B cell (primary cell): ENCODE data around the gene HMCN1. TPM values are rescaled to one million over a fixed set of nuclear protein-coding genes. Genes with fewer than 3 reads are reported as not detected.

Experiments
- ATAC-seq: fragments of 200-7000 bp; cut with Tn5 transposase; one replicate; pipeline ENCODE4 v1.10.0; 2021; ENCODE audit warnings: low read depth, mild to moderate bottlenecking, moderate number of reproducible peaks, moderate library complexity
- CTCF ChIA-PET: fragments of 350-600 bp; sonication (Branson Sonifier 250); formaldehyde crosslinking; loops from one replicate; lab custom pipeline; 2021; ENCODE audit warnings: antibody characterized with exemption, inconsistent platforms; lab: Charles Lee
- POLR2A ChIA-PET: fragments of 350-600 bp; sonication (Branson Sonifier 250); formaldehyde crosslinking; loops from one replicate; lab custom pipeline; 2021; ENCODE audit warnings: antibody characterized with exemption; lab: Charles Lee
- DNase-seq: peaks from one replicate; pipeline ENCODE4 v3.0.0; 2013
- H2AFZ ChIP-seq: 2 replicates; pipeline ENCODE4 v1.6.1; 2012; ENCODE audit warnings: mild to moderate bottlenecking, low read depth, low read length; ENCODE audit not compliant: insufficient read depth, poor library complexity, severe bottlenecking
- H3K27ac ChIP-seq, 2 donors: 1 replicate in 1 of 2; 2 replicates in 1 of 2; pipeline ENCODE4 v1.5.1; 2012 to 2013; ENCODE audit warnings: low read length in 2 of 2, mild to moderate bottlenecking in 2 of 2, moderate library complexity in 1 of 2
- H3K27me3 ChIP-seq, 4 experiments: fragments of 200-600 bp in 1 of 4; sonication (generic) in 1 of 4; replicated peaks in 1 of 4; 1 replicate in 2 of 4; 2 replicates in 2 of 4; pipeline versions ENCODE4 v1.6.1 to v1.7.0; 2013 to 2016; ENCODE audit warnings: low read length in 3 of 4, mild to moderate bottlenecking in 2 of 4, mixed read lengths in 1 of 4, moderate library complexity in 1 of 4; ENCODE audit not compliant: insufficient read depth in 4 of 4, control insufficient read depth in 3 of 4; ENCODE audit errors: control extremely low read depth in 1 of 4
- H3K36me3 ChIP-seq, 2 experiments: replicated peaks in 1 of 2; 1 replicate in 1 of 2; 2 replicates in 1 of 2; pipeline versions ENCODE4 v1.6.1 to v1.7.1; 2013; ENCODE audit warnings: low read length in 1 of 2; ENCODE audit not compliant: insufficient read depth in 2 of 2, control insufficient read depth in 1 of 2; ENCODE audit errors: control extremely low read depth in 1 of 2, extremely low read depth in 1 of 2
- H3K4me1 ChIP-seq, 2 donors: fragments of 200-600 bp in 1 of 2; sonication (generic) in 1 of 2; 1 replicate in 1 of 2; 2 replicates in 1 of 2; pipeline versions ENCODE4 v1.5.1 to v1.6.1; 2013 to 2017; ENCODE audit warnings: low read length in 2 of 2; ENCODE audit not compliant: control insufficient read depth in 2 of 2, insufficient read depth in 2 of 2
- H3K4me2 ChIP-seq: replicated peaks from 2 replicates; pipeline ENCODE3; 2012; ENCODE audit warnings: mild to moderate bottlenecking, low read depth, low read length; ENCODE audit not compliant: poor library complexity, severe bottlenecking
- H3K4me3 ChIP-seq, 5 experiments: fragments of 200-600 bp in 1 of 5; sonication (generic) in 1 of 5; 1 replicate in 3 of 5; 2 replicates in 2 of 5; pipeline versions ENCODE4 v1.5.1 to v1.7.0; 2011 to 2016; ENCODE audit warnings: low read length in 4 of 5, mild to moderate bottlenecking in 4 of 5, low read depth in 2 of 5, control low read depth in 1 of 5, moderate library complexity in 1 of 5; ENCODE audit not compliant: insufficient read depth in 1 of 5; ENCODE audit errors: control extremely low read depth in 1 of 5, extremely low read depth in 1 of 5
- H3K79me2 ChIP-seq: fragments of 200-600 bp; sonication (generic); one replicate; pipeline ENCODE4 v1.6.0; 2016; ENCODE audit warnings: low read length; ENCODE audit not compliant: control insufficient read depth, insufficient read depth
- H3K9ac ChIP-seq: fragments of 200-600 bp; sonication (generic); 2 replicates; pipeline ENCODE4 v1.6.1; 2017; ENCODE audit warnings: mild to moderate bottlenecking, low read length, moderate library complexity
- H3K9me3 ChIP-seq, 3 donors: one replicate each; pipeline versions ENCODE4 v1.6.1 to v1.7.1; 2013; ENCODE audit warnings: low read length in 2 of 3; ENCODE audit not compliant: control insufficient read depth in 2 of 3, insufficient read depth in 1 of 3; ENCODE audit errors: control extremely low read depth in 1 of 3
- H4K20me1 ChIP-seq: 2 replicates; pipeline ENCODE4 v1.6.0; 2012; ENCODE audit warnings: mild to moderate bottlenecking, low read length; ENCODE audit not compliant: insufficient read depth, control insufficient read depth, poor library complexity, severe bottlenecking
- H3K27ac Mint-ChIP-seq: one replicate; pipeline ENCODE4 v1.8.0; 2021; ENCODE audit warnings: mixed read lengths
- H3K27me3 Mint-ChIP-seq: one replicate; pipeline ENCODE4 v1.8.0; 2021; ENCODE audit warnings: mixed read lengths
- H3K4me1 Mint-ChIP-seq: one replicate; pipeline ENCODE4 v1.8.0; 2021; ENCODE audit warnings: mixed read lengths
- H3K4me3 Mint-ChIP-seq: one replicate; pipeline ENCODE4 v1.8.0; 2021; ENCODE audit warnings: mixed read lengths
- H3K9me3 Mint-ChIP-seq: one replicate; pipeline ENCODE4 v1.8.0; 2022; ENCODE audit warnings: mixed read lengths; ENCODE audit not compliant: insufficient read depth
- EZH2 ChIP-seq: IDR thresholded peaks from 2 replicates; pipeline ENCODE4 v1.6.1; 2012; ENCODE audit warnings: borderline replicate concordance, low read depth, mild to moderate bottlenecking, moderate library complexity, low read length; ENCODE audit not compliant: insufficient read depth, poor library complexity, severe bottlenecking
- WGBS: methylation state at CpG from one replicate; pipeline ENCODE4 v1.1.5; 2013; ENCODE audit warnings: missing lambda C conversion rate; ENCODE audit not compliant: insufficient coverage; 5-methylcytosine and 5-hydroxymethylcytosine counted together
- intact Hi-C: fragments of 100-400 bp; cut with micrococcal nuclease; formaldehyde crosslinking; loops from one replicate; pipeline ENCODE4 v1.10.0; 2022
- polyA plus RNA-seq: library from polyadenylated mRNA; depleted of rRNA; stranded (reverse); fragments of >200 nt; gene quantifications from 2 replicates; pipeline ENCODE4 v1.2.3, GENCODE V29; 2012
- total RNA-seq, 2 donors: library from RNA; stranded (reverse); fragments of 120-200 nt in 1 of 2; gene quantifications; 1 replicate in 1 of 2; 2 replicates in 1 of 2; pipeline versions ENCODE4 v1.2.3 to v1.2.4, GENCODE V29; 2013 to 2022
- TF ChIP-seq, protein P1 (sequence below): fragments of 200-600 bp; IDR thresholded peaks from one replicate; pipeline ENCODE4 v1.8.0; 2022; ENCODE audit warnings: antibody characterized with exemption, mild to moderate bottlenecking

HMCN1 gene
- total and polyA plus RNA-seq, 2 donors (not counting 1 experiment from before 2014, with no cell fraction given) = not detected

DNA sequence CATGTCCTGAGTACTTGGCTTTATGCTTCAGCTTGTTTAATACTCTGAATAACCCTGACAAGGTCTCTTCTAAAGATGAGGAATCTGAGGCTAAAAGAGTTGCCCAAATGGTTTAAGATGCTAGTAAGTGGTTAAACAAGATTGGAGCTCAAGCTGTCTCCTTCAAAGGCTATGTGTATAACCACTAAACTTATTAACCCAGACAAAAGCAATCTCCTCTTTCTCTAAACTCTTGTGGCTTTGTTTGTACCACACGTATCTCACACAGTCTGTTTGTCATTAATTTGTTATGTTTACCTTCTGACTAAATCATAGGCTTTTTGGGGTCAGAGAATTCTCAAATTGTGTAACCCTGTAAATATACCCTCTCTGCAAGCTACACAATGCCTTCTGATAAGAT lies 89.9 kb downstream of the HMCN1 start:
- Mint-ChIP-seq H3K9me3 (no peaks in the 10 kb centered on the region), H3K27me3 (peaks cover 16% of the 10 kb centered on the region), H3K4me1 (no peaks in the 10 kb centered on the region), H3K27ac (no peak overlapping the region), H3K4me3 (no peak overlapping the region)
- Histone ChIP-seq H3K9ac (no peak overlapping the region), H4K20me1 (no peaks in the 10 kb centered on the region), H3K9me3 (peaks cover 0 to 2% (median 0%) of the 10 kb centered on the region in 3 donors), H2AFZ (no peak overlapping the region), H3K79me2 (no peaks in the 10 kb centered on the region), H3K4me2 (no peak overlapping the region), H3K4me1 (no peaks in the 10 kb centered on the region), H3K27me3 (no peaks in the 10 kb centered on the region), H3K4me3 (no peak overlapping the region), H3K27ac (no peak overlapping the region), H3K36me3 (no peaks in the 10 kb centered on the region)
- CTCF ChIA-PET = no interaction called here
- ATAC-seq (no peak), DNase-seq (no peak)
- POLR2A ChIA-PET = no interaction called here
- TF ChIP-seq, protein P1, sequence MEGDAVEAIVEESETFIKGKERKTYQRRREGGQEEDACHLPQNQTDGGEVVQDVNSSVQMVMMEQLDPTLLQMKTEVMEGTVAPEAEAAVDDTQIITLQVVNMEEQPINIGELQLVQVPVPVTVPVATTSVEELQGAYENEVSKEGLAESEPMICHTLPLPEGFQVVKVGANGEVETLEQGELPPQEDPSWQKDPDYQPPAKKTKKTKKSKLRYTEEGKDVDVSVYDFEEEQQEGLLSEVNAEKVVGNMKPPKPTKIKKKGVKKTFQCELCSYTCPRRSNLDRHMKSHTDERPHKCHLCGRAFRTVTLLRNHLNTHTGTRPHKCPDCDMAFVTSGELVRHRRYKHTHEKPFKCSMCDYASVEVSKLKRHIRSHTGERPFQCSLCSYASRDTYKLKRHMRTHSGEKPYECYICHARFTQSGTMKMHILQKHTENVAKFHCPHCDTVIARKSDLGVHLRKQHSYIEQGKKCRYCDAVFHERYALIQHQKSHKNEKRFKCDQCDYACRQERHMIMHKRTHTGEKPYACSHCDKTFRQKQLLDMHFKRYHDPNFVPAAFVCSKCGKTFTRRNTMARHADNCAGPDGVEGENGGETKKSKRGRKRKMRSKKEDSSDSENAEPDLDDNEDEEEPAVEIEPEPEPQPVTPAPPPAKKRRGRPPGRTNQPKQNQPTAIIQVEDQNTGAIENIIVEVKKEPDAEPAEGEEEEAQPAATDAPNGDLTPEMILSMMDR = no peak
- no peak for TF ChIP-seq EZH2
- intact Hi-C loops = no loop called here
- no CpG with 5 or more reads among the region's 1 CpG for WGBS

- ChIA-PET CTCF (interaction anchor here (1.3 kb wide), 1 partner anchor 9 kb away, joined by 4 read pairs; no protein-coding TSS in a partner anchor), POLR2A (no interaction called here)
- no peaks in the 10 kb centered on the region for H3K79me2 ChIP-seq
- no peaks in the 10 kb centered on the region for H3K9me3 ChIP-seq
- no peaks in the 10 kb centered on the region for H3K36me3 ChIP-seq
- H4K20me1 ChIP-seq = no peaks in the 10 kb centered on the region
- no peak overlapping the region for H3K27ac ChIP-seq
- ATAC-seq (no peak), DNase-seq (no peak)
- H3K4me2 ChIP-seq = no peak overlapping the region
- no peak overlapping the region for H3K4me3 ChIP-seq
- H3K9ac ChIP-seq = no peak overlapping the region
- no peak overlapping the region for H2AFZ ChIP-seq
- Mint-ChIP-seq H3K4me3 (no peak overlapping the region), H3K4me1 (no peaks in the 10 kb centered on the region), H3K27me3 (peaks cover 12% of the 10 kb centered on the region), H3K27ac (no peak overlapping the region), H3K9me3 (no peaks in the 10 kb centered on the region)
- intact Hi-C loops = no loop called here
- WGBS = no CpG with 5 or more reads among the region's 1 CpG
- H3K4me1 ChIP-seq = no peaks in the 10 kb centered on the region
- no peaks in the 10 kb centered on the region for H3K27me3 ChIP-seq
- TF ChIP-seq, protein P1 = no peak
- no peak for TF ChIP-seq EZH2
Measured at GRCh38 chr1:185825556-185825955, 91.4 kb downstream of the HMCN1 start.
